OCI-LY1 (cell line): ENCODE data around the gene CHCHD3.

ENCODE experiments used
- H2AFZ ChIP-seq: fragments of 200-600 bp; sonication (generic), shearing (Covaris generic); 2 replicates; pipeline ENCODE4 v1.6.0; 2014; ENCODE audit warnings: antibody characterized with exemption, mild to moderate bottlenecking, low read length
- H3F3A ChIP-seq: fragments of 200-600 bp; sonication (generic), shearing (Covaris generic); 2 replicates; pipeline ENCODE4 v1.6.0; 2014; ENCODE audit warnings: mild to moderate bottlenecking, antibody characterized with exemption, low read length, moderate library complexity; ENCODE audit not compliant: insufficient read depth
- H3K27ac ChIP-seq: fragments of 200-600 bp; sonication (generic); 2 replicates; pipeline ENCODE4 v1.5.1; 2014; ENCODE audit warnings: low read length, mixed run types, mild to moderate bottlenecking, low read depth; ENCODE audit not compliant: poor library complexity, severe bottlenecking
- H3K27me3 ChIP-seq: fragments of 200-600 bp; sonication (generic); 2 replicates; pipeline ENCODE4 v1.6.0; 2014; ENCODE audit warnings: antibody characterized with exemption, mild to moderate bottlenecking, low read length, moderate library complexity; ENCODE audit not compliant: insufficient read depth
- H3K36me3 ChIP-seq: fragments of 200-600 bp; sonication (generic); 2 replicates; pipeline ENCODE4 v1.6.1; 2014; ENCODE audit warnings: mild to moderate bottlenecking, antibody characterized with exemption, low read length, moderate library complexity, mixed read lengths; ENCODE audit not compliant: insufficient read depth
- H3K4me1 ChIP-seq: fragments of 200-600 bp; sonication (generic); 2 replicates; pipeline ENCODE4 v1.5.1; 2014; ENCODE audit warnings: mild to moderate bottlenecking, low read length, moderate library complexity; ENCODE audit not compliant: insufficient read depth, severe bottlenecking
- H3K4me2 ChIP-seq: fragments of 200-600 bp; sonication (generic), shearing (Covaris generic); 2 replicates; pipeline ENCODE4 v1.6.1; 2014; ENCODE audit warnings: low read length
- H3K4me3 ChIP-seq: fragments of 200-600 bp; sonication (generic); 2 replicates; pipeline ENCODE4 v1.5.1; 2014; ENCODE audit warnings: low read length, low read depth, mild to moderate bottlenecking, mixed read lengths; ENCODE audit not compliant: poor library complexity, severe bottlenecking
- H3K79me2 ChIP-seq: fragments of 200-600 bp; shearing (Covaris generic); 2 replicates; pipeline ENCODE4 v1.6.1; 2016; ENCODE audit warnings: mixed run types, low read length, mixed read lengths; ENCODE audit not compliant: insufficient read depth
- H3K9ac ChIP-seq: fragments of 200-600 bp; sonication (generic), shearing (Covaris generic); 2 replicates; pipeline ENCODE4 v1.6.1; 2014; ENCODE audit warnings: mild to moderate bottlenecking, low read length, mixed read lengths
- H3K9me2 ChIP-seq: fragments of 200-600 bp; sonication (generic), shearing (Covaris generic); 2 replicates; pipeline ENCODE4 v1.6.1; 2014; ENCODE audit warnings: low read depth, mild to moderate bottlenecking, low read length, mixed read lengths
- H3K9me3 ChIP-seq: fragments of 200-600 bp; shearing (Covaris generic); 2 replicates; pipeline ENCODE4 v1.6.1; 2014; ENCODE audit warnings: low read length, mixed read lengths
- H4K20me1 ChIP-seq: fragments of 200-600 bp; sonication (generic), shearing (Covaris generic); 2 replicates; pipeline ENCODE4 v1.6.0; 2016; ENCODE audit warnings: mild to moderate bottlenecking, low read length; ENCODE audit not compliant: insufficient read depth
- EZH2 ChIP-seq: fragments of 200-600 bp; sonication (generic), shearing (Covaris generic); IDR thresholded peaks from 2 replicates; pipeline ENCODE4 v1.8.0; 2017; ENCODE audit warnings: borderline replicate concordance, mixed run types, mild to moderate bottlenecking, antibody characterized with exemption, low read length, moderate library complexity, mixed read lengths
- TF ChIP-seq, protein P1 (sequence below): fragments of 200-600 bp; sonication (generic), shearing (Covaris generic); IDR thresholded peaks from 2 replicates; pipeline ENCODE4 v1.5.1; 2017; ENCODE audit warnings: mild to moderate bottlenecking, antibody characterized with exemption, low read length, moderate library complexity, mixed read lengths

The CHCHD3 gene

GRCh38 chr7:132882714-132883428 is 199.0 kb downstream of the CHCHD3 start:
- Histone ChIP-seq H4K20me1 (no peaks in the 10 kb centered on the region), H3K9me2 (no peaks in the 10 kb centered on the region), H3K4me1 (no peaks in the 10 kb centered on the region), H3K36me3 (peaks cover 6% of the 10 kb centered on the region; the same call in 1 of the 2 replicates), H3K9me3 (no peaks in the 10 kb centered on the region), H2AFZ (no peak overlapping the region), H3K4me2 (no peak overlapping the region), H3K79me2 (peaks cover 2% of the 10 kb centered on the region; the same call in 1 of the 2 replicates), H3K27ac (no peak overlapping the region), H3F3A (no peaks in the 10 kb centered on the region), H3K4me3 (no peak overlapping the region), H3K27me3 (no peaks in the 10 kb centered on the region), H3K9ac (no peak overlapping the region)
- no peak for TF ChIP-seq EZH2
- TF ChIP-seq, protein P1, sequence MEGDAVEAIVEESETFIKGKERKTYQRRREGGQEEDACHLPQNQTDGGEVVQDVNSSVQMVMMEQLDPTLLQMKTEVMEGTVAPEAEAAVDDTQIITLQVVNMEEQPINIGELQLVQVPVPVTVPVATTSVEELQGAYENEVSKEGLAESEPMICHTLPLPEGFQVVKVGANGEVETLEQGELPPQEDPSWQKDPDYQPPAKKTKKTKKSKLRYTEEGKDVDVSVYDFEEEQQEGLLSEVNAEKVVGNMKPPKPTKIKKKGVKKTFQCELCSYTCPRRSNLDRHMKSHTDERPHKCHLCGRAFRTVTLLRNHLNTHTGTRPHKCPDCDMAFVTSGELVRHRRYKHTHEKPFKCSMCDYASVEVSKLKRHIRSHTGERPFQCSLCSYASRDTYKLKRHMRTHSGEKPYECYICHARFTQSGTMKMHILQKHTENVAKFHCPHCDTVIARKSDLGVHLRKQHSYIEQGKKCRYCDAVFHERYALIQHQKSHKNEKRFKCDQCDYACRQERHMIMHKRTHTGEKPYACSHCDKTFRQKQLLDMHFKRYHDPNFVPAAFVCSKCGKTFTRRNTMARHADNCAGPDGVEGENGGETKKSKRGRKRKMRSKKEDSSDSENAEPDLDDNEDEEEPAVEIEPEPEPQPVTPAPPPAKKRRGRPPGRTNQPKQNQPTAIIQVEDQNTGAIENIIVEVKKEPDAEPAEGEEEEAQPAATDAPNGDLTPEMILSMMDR, result no peak

GRCh38 chr7:132881317-132881716 is 200.6 kb downstream of the CHCHD3 start:
- no peak for TF ChIP-seq EZH2
- TF ChIP-seq, protein P1, result no peak
- peaks cover 6% of the 10 kb centered on the region; the same call in 1 of the 2 replicates for H3K36me3 ChIP-seq

DNA sequence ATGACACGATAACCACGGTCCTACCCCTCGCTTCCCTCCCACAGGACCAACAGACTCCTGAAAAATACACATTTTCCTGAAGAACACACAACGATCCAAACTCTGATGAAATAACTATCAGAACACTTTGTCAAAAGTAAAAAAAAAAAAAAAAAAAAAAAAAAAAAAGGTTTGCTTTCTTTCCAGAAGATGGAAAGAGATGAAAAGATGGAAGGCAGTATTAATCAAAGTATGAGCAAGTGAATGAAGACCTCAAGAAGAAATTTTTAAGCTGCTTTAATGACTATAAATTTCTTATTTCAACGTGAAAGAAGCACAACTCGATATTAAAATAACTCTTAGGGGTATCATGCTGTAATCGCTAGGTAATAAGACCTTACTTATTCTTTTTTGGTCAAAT is 202.3 kb downstream of the CHCHD3 start:
- TF ChIP-seq, protein P1, result no peak
- no peak for TF ChIP-seq EZH2
- Histone ChIP-seq H3K4me1 (no peaks in the 10 kb centered on the region), H3K9me2 (no peaks in the 10 kb centered on the region), H4K20me1 (no peaks in the 10 kb centered on the region), H3K79me2 (no peaks in the 10 kb centered on the region), H3K4me3 (no peak overlapping the region), H3K27ac (no peak overlapping the region), H3K9ac (no peak overlapping the region), H2AFZ (no peak overlapping the region), H3K9me3 (no peaks in the 10 kb centered on the region), H3K4me2 (no peak overlapping the region), H3K36me3 (peaks cover 6% of the 10 kb centered on the region; the same call in 1 of the 2 replicates), H3F3A (no peaks in the 10 kb centered on the region), H3K27me3 (no peaks in the 10 kb centered on the region)

More at GRCh38 chr7:132881317-132881716, 200.6 kb downstream of the CHCHD3 start:
- Histone ChIP-seq H3K27me3 (no peaks in the 10 kb centered on the region), H3K9ac (no peak overlapping the region), H3K9me3 (no peaks in the 10 kb centered on the region), H3K9me2 (no peaks in the 10 kb centered on the region), H3K4me2 (no peak overlapping the region), H3K4me3 (no peak overlapping the region), H3F3A (no peaks in the 10 kb centered on the region), H3K27ac (no peak overlapping the region), H3K79me2 (no peaks in the 10 kb centered on the region), H4K20me1 (no peaks in the 10 kb centered on the region), H3K4me1 (no peaks in the 10 kb centered on the region), H2AFZ (no peak overlapping the region)
